GM08714 (cell line): Measurements from ENCODE around the gene DCC.

Experiments used
- H3K4me3 ChIP-seq: fragments of 200-500 bp; sonication (Bioruptor generic); 2 replicates; pipeline ENCODE4 v1.5.1; 2014; ENCODE audit warnings: mild to moderate bottlenecking, low read length, inconsistent platforms
- ZNF274 ChIP-seq: IDR thresholded peaks from 2 replicates; pipeline ENCODE4 v1.6.1; 2012; ENCODE audit warnings: mild to moderate bottlenecking, low read depth, low read length

DCC gene

GRCh38 chr18:53153800-53154199 is 813.8 kb downstream of the DCC start:
- TF ChIP-seq ZNF274: no peak
- H3K4me3 ChIP-seq: no peak overlapping the region

- no peak overlapping the region for H3K4me3 ChIP-seq
- no peak for TF ChIP-seq ZNF274
Measured at GRCh38 chr18:53165770-53166169, 825.8 kb downstream of the DCC start.

- no peak for TF ChIP-seq ZNF274
- H3K4me3 ChIP-seq: no peak overlapping the region
Measured at GRCh38 chr18:53169346-53169745, 829.3 kb downstream of the DCC start.

- H3K4me3 ChIP-seq: no peak overlapping the region
- no peak for TF ChIP-seq ZNF274
Measured at GRCh38 chr18:53191634-53192033, 851.6 kb downstream of the DCC start.

- no peak for TF ChIP-seq ZNF274
- H3K4me3 ChIP-seq: no peak overlapping the region
Measured at GRCh38 chr18:53193870-53194269, 853.9 kb downstream of the DCC start.

- no peak overlapping the region for H3K4me3 ChIP-seq
- no peak for TF ChIP-seq ZNF274
Measured at GRCh38 chr18:53219853-53220252, 879.9 kb downstream of the DCC start.

- no peak for TF ChIP-seq ZNF274
- H3K4me3 ChIP-seq: no peak overlapping the region
Measured at GRCh38 chr18:53224128-53224778, 884.3 kb downstream of the DCC start.

- no peak overlapping the region for H3K4me3 ChIP-seq
- TF ChIP-seq ZNF274: no peak
Measured at GRCh38 chr18:53225567-53226325, 885.7 kb downstream of the DCC start.

GRCh38 chr18:53234610-53235009 is 894.6 kb downstream of the DCC start:
- H3K4me3 ChIP-seq: no peak overlapping the region
- no peak for TF ChIP-seq ZNF274

GRCh38 chr18:53241161-53241560 is 901.2 kb downstream of the DCC start:
- TF ChIP-seq ZNF274: no peak
- H3K4me3 ChIP-seq: no peak overlapping the region

- no peak overlapping the region for H3K4me3 ChIP-seq
- TF ChIP-seq ZNF274: no peak
Measured at GRCh38 chr18:53253789-53254188, 913.8 kb downstream of the DCC start.

- no peak for TF ChIP-seq ZNF274
- no peak overlapping the region for H3K4me3 ChIP-seq
Measured at GRCh38 chr18:53254265-53254664, 914.3 kb downstream of the DCC start.

- no peak overlapping the region for H3K4me3 ChIP-seq
- no peak for TF ChIP-seq ZNF274
Measured at GRCh38 chr18:53261241-53261640, 921.2 kb downstream of the DCC start.

- H3K4me3 ChIP-seq: no peak overlapping the region
- TF ChIP-seq ZNF274: no peak
Measured at GRCh38 chr18:53266850-53267249, 926.9 kb downstream of the DCC start.

- no peak for TF ChIP-seq ZNF274
Measured at GRCh38 chr18:53268455-53268854, 928.5 kb downstream of the DCC start.

More at GRCh38 chr18:53268455-53268854, 928.5 kb downstream of the DCC start:
- no peak overlapping the region for H3K4me3 ChIP-seq
